HCT116 (cell line): Measurements from ENCODE around the gene GNAT2. TPM values are rescaled to one million over a fixed set of nuclear protein-coding genes. Genes with fewer than 3 reads are reported as not detected.

Experiments used
- ATAC-seq: fragments of 200-7000 bp; cut with Tn5 transposase; 2 replicates; pipeline ENCODE4 v1.9.1; 2020; ENCODE audit warnings: mild to moderate bottlenecking, moderate library complexity
- BruUV-seq: library from RNA; stranded (reverse); fragments of 400-500 nt; replicated peaks from 2 replicates; lab custom pipeline; 2021; lab: Mats Ljungman, UMichigan
- CTCF ChIA-PET: fragments of 300-600 bp; sonication (Branson Sonifier 250); formaldehyde crosslinking; loops from one replicate; lab custom pipeline; 2021; ENCODE audit warnings: antibody characterized with exemption; lab: Charles Lee
- POLR2A ChIA-PET: fragments of 300-600, 350-600 bp; sonication (Branson Sonifier 250); formaldehyde crosslinking; loops from one replicate; lab custom pipeline; 2021; ENCODE audit warnings: antibody characterized with exemption; lab: Charles Lee
- RAD21 ChIA-PET, 2 experiments: fragments of 300-600 bp; sonication (Branson Sonifier 250); formaldehyde crosslinking; loops; one replicate each; lab custom pipeline; 2023; ENCODE audit warnings: low total read pairs in 2 of 2; ENCODE audit not compliant: uncharacterized antibody in 2 of 2, unreplicated experiment in 2 of 2, low non-redundant PET in 1 of 2; lab: Charles Lee
- DNase-seq: peaks from one replicate; pipeline ENCODE4 v3.0.0-alpha.2; 2010; ENCODE audit warnings: low read depth, low spot score
- H2AFZ ChIP-seq: fragments of 200-600 bp; shearing (Covaris generic), sonication (generic); 2 replicates; pipeline ENCODE4 v1.6.1; 2017; ENCODE audit warnings: low read depth, mixed run types, mixed read lengths, antibody characterized with exemption, low read length; ENCODE audit not compliant: poor library complexity, severe bottlenecking
- H3K27ac ChIP-seq: 2 replicates; pipeline ENCODE4 v1.5.1; 2012; ENCODE audit warnings: low read depth, low read length
- H3K27me3 ChIP-seq: fragments of 200-600 bp; sonication (generic); 2 replicates; pipeline ENCODE4 v1.6.1; 2016; ENCODE audit warnings: mixed run types, low read length, mixed read lengths; ENCODE audit not compliant: insufficient read depth
- H3K36me3 ChIP-seq, 2 experiments: fragments of 200-500 bp in 1 of 2; fragments of 200-600 bp in 1 of 2; sonication (Bioruptor generic) in 1 of 2; sonication (generic) in 1 of 2; 2 replicates each; pipeline versions ENCODE4 v1.5.1 to v1.6.1; 2014 to 2016; ENCODE audit warnings: low read length in 2 of 2, inconsistent platforms in 1 of 2, mixed read lengths in 1 of 2, mixed run types in 1 of 2; ENCODE audit not compliant: insufficient read depth in 2 of 2, control insufficient read depth in 1 of 2
- H3K4me1 ChIP-seq, 2 experiments: fragments of 200-600 bp in 1 of 2; sonication (generic) in 1 of 2; 2 replicates each; pipeline versions ENCODE4 v1.5.1 to v1.6.1; 2012 to 2017; ENCODE audit warnings: low read length in 2 of 2, inconsistent platforms in 1 of 2, mild to moderate bottlenecking in 1 of 2, mixed read lengths in 1 of 2, mixed run types in 1 of 2, moderate library complexity in 1 of 2; ENCODE audit not compliant: insufficient read depth in 2 of 2, control insufficient read depth in 1 of 2
- H3K4me2 ChIP-seq: fragments of 200-600 bp; sonication (generic); 2 replicates; pipeline ENCODE4 v1.6.1; 2017; ENCODE audit warnings: mixed run types, low read length, mixed read lengths
- H3K4me3 ChIP-seq, 2 experiments: fragments of 200-600 bp in 1 of 2; sonication (generic) in 1 of 2; replicated peaks in 1 of 2; 2 replicates each; pipeline ENCODE4 v1.5.1; 2011 to 2016; ENCODE audit warnings: low read length in 2 of 2, control low read depth in 1 of 2, low read depth in 1 of 2, mild to moderate bottlenecking in 1 of 2, mixed read lengths in 1 of 2, mixed run types in 1 of 2
- H3K79me2 ChIP-seq: fragments of 200-600 bp; sonication (generic); 2 replicates; pipeline ENCODE4 v1.6.1; 2017; ENCODE audit warnings: mild to moderate bottlenecking, mixed run types, low read length, moderate library complexity, mixed read lengths; ENCODE audit not compliant: insufficient read depth
- H3K9ac ChIP-seq: fragments of 200-600 bp; sonication (generic); 2 replicates; pipeline ENCODE4 v1.6.1; 2016; ENCODE audit warnings: low read length, mixed read lengths
- H3K9me2 ChIP-seq: fragments of 200-600 bp; sonication (generic), shearing (Covaris generic); 2 replicates; pipeline ENCODE4 v1.6.1; 2017; ENCODE audit warnings: mixed run types, mild to moderate bottlenecking, moderate library complexity; ENCODE audit not compliant: insufficient read depth
- H3K9me3 ChIP-seq, 2 experiments: fragments of 200-500 bp in 1 of 2; fragments of 200-600 bp in 1 of 2; sonication (Bioruptor generic) in 1 of 2; sonication (generic) in 1 of 2; 2 replicates each; pipeline ENCODE4 v1.6.1; 2014 to 2017; ENCODE audit warnings: low read length in 2 of 2, mixed read lengths in 2 of 2, inconsistent platforms in 1 of 2, low read depth in 1 of 2, mild to moderate bottlenecking in 1 of 2, mixed run types in 1 of 2, moderate library complexity in 1 of 2; ENCODE audit not compliant: control insufficient read depth in 1 of 2, insufficient read depth in 1 of 2
- H4K20me1 ChIP-seq: fragments of 200-600 bp; sonication (generic), shearing (Covaris generic); 2 replicates; pipeline ENCODE4 v1.6.1; 2017; ENCODE audit warnings: mixed run types, mild to moderate bottlenecking, moderate library complexity; ENCODE audit not compliant: insufficient read depth
- CBX3 ChIP-seq: IDR thresholded peaks from 2 replicates; pipeline ENCODE4 v1.6.1; 2012; ENCODE audit warnings: low read depth
- CEBPB ChIP-seq: IDR thresholded peaks from 2 replicates; pipeline ENCODE4 v1.6.1; 2012; ENCODE audit warnings: low read depth
- CTCF ChIP-seq, 3 experiments: fragments of 200-600 bp in 1 of 3; sonication (generic) in 1 of 3; IDR thresholded peaks in 2 of 3; conservative IDR thresholded peaks in 1 of 3; 2 replicates each; pipeline ENCODE4 v1.5.1; 2012 to 2017; ENCODE audit warnings: low read depth in 2 of 3, low read length in 2 of 3, antibody characterized with exemption in 1 of 3, borderline replicate concordance in 1 of 3, control low read depth in 1 of 3, mild to moderate bottlenecking in 1 of 3, mixed read lengths in 1 of 3, mixed run types in 1 of 3, moderate library complexity in 1 of 3; ENCODE audit not compliant: insufficient read depth in 1 of 3
- EGR1 ChIP-seq: IDR thresholded peaks from 2 replicates; pipeline ENCODE4 v1.6.1; 2012; ENCODE audit warnings: low read depth
- ELF1 ChIP-seq: IDR thresholded peaks from 2 replicates; pipeline ENCODE4 v1.6.1; 2012; ENCODE audit warnings: low read depth, borderline replicate concordance
- EZH2 ChIP-seq: fragments of 200-600 bp; sonication (generic); IDR thresholded peaks from 2 replicates; pipeline ENCODE4 v1.6.1; 2017; ENCODE audit warnings: antibody characterized with exemption, mixed run types
- FOSL1 ChIP-seq: IDR thresholded peaks from 2 replicates; pipeline ENCODE4 v1.6.1; 2012; ENCODE audit warnings: low read depth
- POLR2A ChIP-seq: IDR thresholded peaks from 2 replicates; pipeline ENCODE4 v1.7.0; 2011; ENCODE audit warnings: borderline replicate concordance; ENCODE audit not compliant: insufficient read depth, insufficient read length; ENCODE audit errors: extremely low read depth
- POLR2AphosphoS5 ChIP-seq: IDR thresholded peaks from 2 replicates; pipeline ENCODE4 v1.6.1; 2011; ENCODE audit warnings: mild to moderate bottlenecking, low read depth, low read length, moderate library complexity
- RAD21 ChIP-seq: IDR thresholded peaks from 2 replicates; pipeline ENCODE4 v1.6.1; 2012; ENCODE audit warnings: low read depth, mild to moderate bottlenecking
- SIN3A ChIP-seq: IDR thresholded peaks from 2 replicates; pipeline ENCODE4 v1.6.1; 2012; ENCODE audit warnings: low read depth
- SP1 ChIP-seq: IDR thresholded peaks from 2 replicates; pipeline ENCODE4 v1.6.1; 2012; ENCODE audit warnings: low read depth
- SRF ChIP-seq: IDR thresholded peaks from 2 replicates; pipeline ENCODE4 v1.6.1; 2012; ENCODE audit warnings: low read depth
- YY1 ChIP-seq: IDR thresholded peaks from 2 replicates; pipeline ENCODE4 v1.6.1; 2011; ENCODE audit warnings: low read length, low read depth, moderate library complexity, mild to moderate bottlenecking; ENCODE audit not compliant: insufficient replicate concordance; ENCODE audit errors: extremely low read depth
- ZFX ChIP-seq: fragments of 450-650 bp; IDR thresholded peaks from 2 replicates; pipeline ENCODE4 v1.6.1; 2017
- ZNF274 ChIP-seq: fragments of 200-500 bp; sonication (Bioruptor generic); IDR thresholded peaks from 2 replicates; pipeline ENCODE4 v1.6.1; 2014; ENCODE audit warnings: mild to moderate bottlenecking, low read depth, low read length, inconsistent platforms
- intact Hi-C: fragments of 100-400 bp; cut with micrococcal nuclease; formaldehyde crosslinking; loops from 2 replicates; pipeline ENCODE4 v1.10.0; 2022
- total RNA-seq: library from RNA; stranded (reverse); gene quantifications from one replicate; pipeline ENCODE4 v1.2.1, GENCODE V29; 2021; ENCODE audit not compliant: unreplicated experiment
- TF ChIP-seq, protein P1 (sequence below): IDR thresholded peaks from 2 replicates; pipeline ENCODE4 v1.6.1; 2012
- TF ChIP-seq, protein P2 (sequence below): IDR thresholded peaks from 2 replicates; pipeline ENCODE4 v1.6.1; 2012
- TF ChIP-seq, protein P3 (sequence below): IDR thresholded peaks from 2 replicates; pipeline ENCODE4 v1.6.1; 2012; ENCODE audit warnings: low read depth

Gene GNAT2
- total RNA-seq, 1 experiment from 2014 or later, result 0.76 TPM

- intact Hi-C loops, result no loop called here
- Histone ChIP-seq H3K4me3 (no peak overlapping the region), H3K9me3 (no peaks in the 10 kb centered on the region), H3K4me2 (no peak overlapping the region), H2AFZ (no peak overlapping the region), H4K20me1 (peaks cover 18% of the 10 kb centered on the region; the same call in 1 of the 2 replicates), H3K9me2 (no peaks in the 10 kb centered on the region), H3K9ac (no peak overlapping the region), H3K79me2 (peaks cover 92% of the 10 kb centered on the region), H3K36me3 (no peaks in the 10 kb centered on the region), H3K27me3 (no peaks in the 10 kb centered on the region), H3K4me1 (peaks cover 0 to 3% of the 10 kb centered on the region in 2 experiments; a peak in 1 of 4 replicates), H3K27ac (no peak overlapping the region)
- ChIA-PET RAD21 (no interaction called here), POLR2A (interaction anchor here (0.9 to 1.5 kb wide), 2 partner anchors 11 to 21 kb away, joined by 3 to 6 read pairs; partner anchors contain the start of gene GNAI3), CTCF (no interaction called here)
- ATAC-seq (no peak), DNase-seq (no peak)
- no TSS peak for BruUV-seq
- TF ChIP-seq SIN3A (no peak), POLR2A (no peak), SRF (no peak), YY1 (no peak), ELF1 (no peak), SP1 (no peak), EGR1 (no peak), ZFX (no peak), CEBPB (no peak), POLR2AphosphoS5 (no peak), ZNF274 (no peak), RAD21 (no peak), CBX3 (no peak), FOSL1 (no peak), CTCF (IDR thresholded peaks at IDR 0.05 in 2 of 3, conservative IDR thresholded peaks at IDR 0.05 in 1 of 3; ENCODE audit: borderline replicate concordance in 1 of 3, insufficient read depth in 1 of 3, low read depth in 2 of 3, low read length in 2 of 3) (no peak), EZH2 (no peak)
- TF ChIP-seq, protein P1, sequence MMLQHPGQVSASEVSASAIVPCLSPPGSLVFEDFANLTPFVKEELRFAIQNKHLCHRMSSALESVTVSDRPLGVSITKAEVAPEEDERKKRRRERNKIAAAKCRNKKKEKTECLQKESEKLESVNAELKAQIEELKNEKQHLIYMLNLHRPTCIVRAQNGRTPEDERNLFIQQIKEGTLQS, result no peak
- TF ChIP-seq, protein P2, sequence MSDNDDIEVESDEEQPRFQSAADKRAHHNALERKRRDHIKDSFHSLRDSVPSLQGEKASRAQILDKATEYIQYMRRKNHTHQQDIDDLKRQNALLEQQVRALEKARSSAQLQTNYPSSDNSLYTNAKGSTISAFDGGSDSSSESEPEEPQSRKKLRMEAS, result no peak
- TF ChIP-seq, protein P3, sequence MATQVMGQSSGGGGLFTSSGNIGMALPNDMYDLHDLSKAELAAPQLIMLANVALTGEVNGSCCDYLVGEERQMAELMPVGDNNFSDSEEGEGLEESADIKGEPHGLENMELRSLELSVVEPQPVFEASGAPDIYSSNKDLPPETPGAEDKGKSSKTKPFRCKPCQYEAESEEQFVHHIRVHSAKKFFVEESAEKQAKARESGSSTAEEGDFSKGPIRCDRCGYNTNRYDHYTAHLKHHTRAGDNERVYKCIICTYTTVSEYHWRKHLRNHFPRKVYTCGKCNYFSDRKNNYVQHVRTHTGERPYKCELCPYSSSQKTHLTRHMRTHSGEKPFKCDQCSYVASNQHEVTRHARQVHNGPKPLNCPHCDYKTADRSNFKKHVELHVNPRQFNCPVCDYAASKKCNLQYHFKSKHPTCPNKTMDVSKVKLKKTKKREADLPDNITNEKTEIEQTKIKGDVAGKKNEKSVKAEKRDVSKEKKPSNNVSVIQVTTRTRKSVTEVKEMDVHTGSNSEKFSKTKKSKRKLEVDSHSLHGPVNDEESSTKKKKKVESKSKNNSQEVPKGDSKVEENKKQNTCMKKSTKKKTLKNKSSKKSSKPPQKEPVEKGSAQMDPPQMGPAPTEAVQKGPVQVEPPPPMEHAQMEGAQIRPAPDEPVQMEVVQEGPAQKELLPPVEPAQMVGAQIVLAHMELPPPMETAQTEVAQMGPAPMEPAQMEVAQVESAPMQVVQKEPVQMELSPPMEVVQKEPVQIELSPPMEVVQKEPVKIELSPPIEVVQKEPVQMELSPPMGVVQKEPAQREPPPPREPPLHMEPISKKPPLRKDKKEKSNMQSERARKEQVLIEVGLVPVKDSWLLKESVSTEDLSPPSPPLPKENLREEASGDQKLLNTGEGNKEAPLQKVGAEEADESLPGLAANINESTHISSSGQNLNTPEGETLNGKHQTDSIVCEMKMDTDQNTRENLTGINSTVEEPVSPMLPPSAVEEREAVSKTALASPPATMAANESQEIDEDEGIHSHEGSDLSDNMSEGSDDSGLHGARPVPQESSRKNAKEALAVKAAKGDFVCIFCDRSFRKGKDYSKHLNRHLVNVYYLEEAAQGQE, result no peak
These were observed 50.1 kb downstream of the GNAT2 start for GRCh38 chr1:109569323-109569722.
